ENCODE data around the gene RRP9.

The RRP9 gene

GRCh38 chr3:51942603-51943450, 1.1 kb upstream of the RRP9 start:
- H3K27ac ChIP-seq (replicated peaks), result peak overlapping the region; percentile 56
- no peaks in the 10 kb centered on the region for H3K27me3 ChIP-seq (ENCODE audit: insufficient read depth, poor library complexity, severe bottlenecking)
- TF ChIP-seq GABPA (IDR thresholded peaks at IDR 0.05; ENCODE audit: low read depth), result no peak
- no peak for TF ChIP-seq SPI1 (IDR thresholded peaks at IDR 0.05; ENCODE audit: borderline replicate concordance, low read depth)
- no peak for TF ChIP-seq POLR2AphosphoS5 (IDR thresholded peaks at IDR 0.05; ENCODE audit: low read depth)
- TF ChIP-seq CTCF (IDR thresholded peaks at IDR 0.05; ENCODE audit: insufficient read depth, low read length), result no peak
- no peak for TF ChIP-seq REST (IDR thresholded peaks at IDR 0.05; ENCODE audit: insufficient replicate concordance, low read depth)
- DNase-seq (ENCODE audit: low read depth in 1 of 2, low spot score in 1 of 2), result no peak
- H3K4me3 ChIP-seq (replicated peaks; ENCODE audit: insufficient read depth, low read length), result peak overlapping the region; percentile 29

GRCh38 chr3:51941463-51941797, 274 bp downstream of the RRP9 start:
- TF ChIP-seq CTCF (IDR thresholded peaks at IDR 0.05; ENCODE audit: insufficient read depth, low read length), result no peak
- no peak for TF ChIP-seq SPI1 (IDR thresholded peaks at IDR 0.05; ENCODE audit: borderline replicate concordance, low read depth)
- no peak for TF ChIP-seq POLR2AphosphoS5 (IDR thresholded peaks at IDR 0.05; ENCODE audit: low read depth)
- peak; percentile 18 for TF ChIP-seq REST (IDR thresholded peaks at IDR 0.05; ENCODE audit: insufficient replicate concordance, low read depth)
- no peak for TF ChIP-seq GABPA (IDR thresholded peaks at IDR 0.05; ENCODE audit: low read depth)
- DNase-seq (ENCODE audit: low read depth in 1 of 2, low spot score in 1 of 2), result no peak
- no peaks in the 10 kb centered on the region for H3K27me3 ChIP-seq (ENCODE audit: insufficient read depth, poor library complexity, severe bottlenecking)
- peak overlapping the region; percentile 57 for H3K27ac ChIP-seq (replicated peaks)
- H3K4me3 ChIP-seq (replicated peaks; ENCODE audit: insufficient read depth, low read length), result peak overlapping the region; percentile 97

- no peaks in the 10 kb centered on the region for H3K27me3 ChIP-seq (ENCODE audit: insufficient read depth, poor library complexity, severe bottlenecking)
- peak overlapping the region; percentile 97 for H3K4me3 ChIP-seq (replicated peaks; ENCODE audit: insufficient read depth, low read length)
- peak overlapping the region; percentile 57 for H3K27ac ChIP-seq (replicated peaks)
- TF ChIP-seq CTCF (IDR thresholded peaks at IDR 0.05; ENCODE audit: insufficient read depth, low read length), result no peak
- no peak for DNase-seq (ENCODE audit: low read depth in 1 of 2, low spot score in 1 of 2)
These were observed 849 bp downstream of the RRP9 start for GRCh38 chr3:51940648-51941462.
